Ramos (cell line): ENCODE data around the gene C16orf54.
"Not testable (repeated sequence)": the region's sequence is repeated elsewhere in the genome, so short reads cannot be mapped to it uniquely, and the experiment has no call there.

Experiments
- in situ Hi-C: fragments of 300-500 bp; cut with MboI; formaldehyde crosslinking; loops from one replicate; pipeline ENCODE4 v1.14.3; 2022; ENCODE audit warnings: low sequenced_read_pairs; ENCODE audit not compliant: unreplicated experiment

Gene C16orf54

GRCh38 chr16:29770250-29770929 is 24.6 kb upstream of the C16orf54 start:
- in situ Hi-C loops, result no loop called here

- in situ Hi-C loops, result no loop called here
Measured at GRCh38 chr16:29769507-29769906, 23.7 kb upstream of the C16orf54 start.

- in situ Hi-C loops, result no loop called here
Measured at GRCh38 chr16:29767062-29767461, 21.3 kb upstream of the C16orf54 start.

- in situ Hi-C loops, result no loop called here
Measured at GRCh38 chr16:29766571-29766970, 20.8 kb upstream of the C16orf54 start.

- in situ Hi-C loops, result no loop called here
Measured at GRCh38 chr16:29765167-29766032, 19.6 kb upstream of the C16orf54 start.

- in situ Hi-C loops, result no loop called here
Measured at GRCh38 chr16:29763326-29763725, 17.5 kb upstream of the C16orf54 start.

GRCh38 chr16:29761882-29762281 is 16.1 kb upstream of the C16orf54 start:
- in situ Hi-C loops, result no loop called here

- in situ Hi-C loops, result not testable (repeated sequence)
Measured at GRCh38 chr16:29761280-29761651, 15.5 kb upstream of the C16orf54 start.

- in situ Hi-C loops, result no loop called here
Measured at GRCh38 chr16:29760567-29761279, 14.9 kb upstream of the C16orf54 start.

GRCh38 chr16:29757950-29758466 is 12.2 kb upstream of the C16orf54 start:
- in situ Hi-C loops, result no loop called here

- in situ Hi-C loops, result not testable (repeated sequence)
Measured at GRCh38 chr16:29757086-29757485, 11.3 kb upstream of the C16orf54 start.

- in situ Hi-C loops, result no loop called here
Measured at GRCh38 chr16:29756654-29757053, 10.9 kb upstream of the C16orf54 start.

GRCh38 chr16:29753516-29753915 is 7.7 kb upstream of the C16orf54 start:
- in situ Hi-C loops, result no loop called here

GRCh38 chr16:29748760-29749149 is 3.0 kb upstream of the C16orf54 start:
- in situ Hi-C loops, result not testable (repeated sequence)

GRCh38 chr16:29747947-29748759 is 2.4 kb upstream of the C16orf54 start:
- in situ Hi-C loops, result no loop called here

GRCh38 chr16:29746518-29746917 is 728 bp upstream of the C16orf54 start:
- in situ Hi-C loops, result not testable (repeated sequence)

- in situ Hi-C loops, result no loop called here
Measured at GRCh38 chr16:29745121-29745852, 503 bp downstream of the C16orf54 start.

- in situ Hi-C loops, result no loop called here
Measured at GRCh38 chr16:29744541-29745101, 1.2 kb downstream of the C16orf54 start.
